Measurements from ENCODE around the gene PKNOX2. TPM values are rescaled to one million over a fixed set of nuclear protein-coding genes. Genes with fewer than 3 reads are reported as not detected.

PKNOX2 gene
- total and polyA plus RNA-seq, 9 donors = 10.6 to 42.3 (median 30.0) TPM

DNA sequence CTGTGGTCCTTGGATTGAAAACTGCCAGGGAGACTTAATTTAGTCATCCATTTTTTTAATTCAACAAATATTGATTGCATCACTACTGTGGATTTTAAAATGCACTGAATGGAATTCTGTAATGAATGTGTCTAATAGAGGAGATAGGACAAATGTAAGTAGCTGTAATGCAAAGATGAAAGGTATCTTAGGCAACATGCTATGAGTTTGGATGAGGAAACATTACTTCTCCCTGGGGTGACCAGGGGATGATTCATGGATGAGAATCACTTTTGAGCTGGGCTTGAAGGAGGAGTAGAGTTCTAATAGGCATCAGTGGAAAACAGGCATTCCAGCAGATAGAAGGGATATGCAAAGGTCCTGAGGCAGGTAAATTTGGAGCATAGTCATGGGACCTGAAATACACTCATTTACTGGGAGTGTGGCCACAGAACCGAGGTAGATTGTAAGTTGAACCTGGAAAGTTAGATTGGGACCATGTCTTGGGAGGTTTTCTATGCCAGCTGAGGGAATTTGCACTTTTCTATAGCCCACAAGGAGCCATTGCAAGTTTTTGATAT, 43.4 kb downstream of the PKNOX2 start:
- H3K4me3 ChIP-seq = no peak overlapping the region
- no peaks in the 10 kb centered on the region for H3K9me3 ChIP-seq
- DNase-seq = no peak
- no peaks in the 10 kb centered on the region for H3K27me3 ChIP-seq
- H3K27ac ChIP-seq = no peak overlapping the region
- intact Hi-C loops (cut with DNase I) = no loop called here
- TF ChIP-seq POLR2A (IDR thresholded peaks at IDR 0.05) = no peak
- H3K36me3 ChIP-seq = no peaks in the 10 kb centered on the region
- peaks cover 4% of the 10 kb centered on the region for H3K4me1 ChIP-seq (ENCODE audit: insufficient read depth)
- WGBS, 3 donors = 0 to 75% (median 75%) methylated on average over 1 of the region's 1 CpG

DNA sequence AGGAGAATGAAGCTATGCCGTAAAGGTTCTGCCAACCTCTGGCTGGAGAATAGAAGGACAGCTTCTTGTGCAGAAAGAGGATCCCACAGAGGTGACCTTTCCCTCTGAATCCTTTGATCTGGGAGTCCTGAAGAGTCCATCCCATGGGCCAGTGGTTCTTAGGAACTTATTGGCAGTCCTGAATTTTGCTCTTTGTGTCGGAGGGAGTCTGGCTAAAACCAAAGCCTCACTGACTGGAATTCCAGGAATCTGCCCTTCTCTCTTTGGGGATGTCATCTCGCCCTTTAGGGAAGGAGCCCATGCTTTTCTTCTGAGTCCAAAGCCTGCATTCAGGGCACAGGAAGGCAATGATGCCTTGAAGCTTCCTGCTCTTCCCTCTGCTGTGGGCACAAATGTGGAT, 45.5 kb downstream of the PKNOX2 start:
- Histone ChIP-seq H3K27ac (no peak overlapping the region), H3K4me3 (no peak overlapping the region), H3K27me3 (no peaks in the 10 kb centered on the region), H3K9me3 (no peaks in the 10 kb centered on the region), H3K4me1 (ENCODE audit: insufficient read depth) (peaks cover 5% of the 10 kb centered on the region), H3K36me3 (no peaks in the 10 kb centered on the region)
- no peak for DNase-seq
- TF ChIP-seq, protein P1, sequence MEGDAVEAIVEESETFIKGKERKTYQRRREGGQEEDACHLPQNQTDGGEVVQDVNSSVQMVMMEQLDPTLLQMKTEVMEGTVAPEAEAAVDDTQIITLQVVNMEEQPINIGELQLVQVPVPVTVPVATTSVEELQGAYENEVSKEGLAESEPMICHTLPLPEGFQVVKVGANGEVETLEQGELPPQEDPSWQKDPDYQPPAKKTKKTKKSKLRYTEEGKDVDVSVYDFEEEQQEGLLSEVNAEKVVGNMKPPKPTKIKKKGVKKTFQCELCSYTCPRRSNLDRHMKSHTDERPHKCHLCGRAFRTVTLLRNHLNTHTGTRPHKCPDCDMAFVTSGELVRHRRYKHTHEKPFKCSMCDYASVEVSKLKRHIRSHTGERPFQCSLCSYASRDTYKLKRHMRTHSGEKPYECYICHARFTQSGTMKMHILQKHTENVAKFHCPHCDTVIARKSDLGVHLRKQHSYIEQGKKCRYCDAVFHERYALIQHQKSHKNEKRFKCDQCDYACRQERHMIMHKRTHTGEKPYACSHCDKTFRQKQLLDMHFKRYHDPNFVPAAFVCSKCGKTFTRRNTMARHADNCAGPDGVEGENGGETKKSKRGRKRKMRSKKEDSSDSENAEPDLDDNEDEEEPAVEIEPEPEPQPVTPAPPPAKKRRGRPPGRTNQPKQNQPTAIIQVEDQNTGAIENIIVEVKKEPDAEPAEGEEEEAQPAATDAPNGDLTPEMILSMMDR (IDR thresholded peaks at IDR 0.05) = no peak
- TF ChIP-seq EP300 (IDR thresholded peaks at IDR 0.05) = no peak
- TF ChIP-seq POLR2A (IDR thresholded peaks at IDR 0.05) = no peak
- 37 to 41% (median 40%) methylated on average over 3 of the region's 3 CpGs for WGBS, 3 donors
- intact Hi-C loops (cut with DNase I) = loop anchor here in 1 of 4 donors (5.0 kb wide), 1 partner anchor 48 kb away; the partner anchor contains the start of gene PKNOX2

DNA sequence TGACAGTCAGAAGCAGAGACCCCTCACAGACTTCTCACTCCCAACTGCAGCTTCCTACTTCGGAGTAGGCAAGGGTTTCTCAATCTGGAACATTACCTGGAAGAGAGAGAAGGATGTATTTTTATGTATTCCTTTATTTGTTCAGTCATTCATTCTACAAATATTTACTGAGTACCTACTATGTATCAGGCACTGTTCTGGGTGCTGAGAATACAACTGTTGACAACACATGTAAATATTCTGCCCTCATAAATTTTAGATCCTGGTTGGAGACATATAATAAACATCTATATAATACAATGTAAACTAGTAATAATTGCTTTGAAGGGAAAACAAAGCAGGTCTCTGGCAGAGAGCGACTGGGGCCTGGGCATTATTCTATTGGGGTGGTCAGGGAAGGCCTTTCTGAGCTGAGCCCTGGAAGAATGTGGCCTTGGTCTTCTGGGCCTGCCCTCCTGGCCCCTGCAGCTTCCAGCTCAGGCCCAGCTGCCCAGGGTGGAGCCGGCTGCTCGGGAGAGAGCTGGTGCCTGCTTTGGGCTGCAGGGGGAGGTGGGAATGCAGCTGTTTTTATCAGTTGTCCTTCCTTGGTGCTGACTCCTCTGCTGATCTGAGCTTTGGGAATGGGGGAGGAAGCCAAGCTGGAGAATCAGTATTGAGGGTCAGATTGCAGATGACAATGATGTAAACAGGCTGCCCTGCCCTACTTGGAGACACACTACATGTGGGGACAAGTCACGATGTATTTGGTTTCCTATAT, 46.8 kb downstream of the PKNOX2 start:
- H3K36me3 ChIP-seq = no peaks in the 10 kb centered on the region
- TF ChIP-seq EP300 (IDR thresholded peaks at IDR 0.05) = no peak
- TF ChIP-seq POLR2A (IDR thresholded peaks at IDR 0.05) = no peak
- TF ChIP-seq, protein P1 (IDR thresholded peaks at IDR 0.05) = no peak
- H3K27me3 ChIP-seq = no peaks in the 10 kb centered on the region
- intact Hi-C loops (cut with DNase I) = loop anchor here in 1 of 4 donors (5.0 kb wide), 1 partner anchor 49 kb away; the partner anchor contains the start of gene PKNOX2
- H3K4me1 ChIP-seq (ENCODE audit: insufficient read depth) = peaks cover 16% of the 10 kb centered on the region
- H3K4me3 ChIP-seq = no peak overlapping the region
- peak overlapping the region in 1 of 2 donors; percentile 12 for H3K27ac ChIP-seq
- peak in 3 of 5 donors; percentile 30 to 61 (median 46) for DNase-seq
- no peaks in the 10 kb centered on the region for H3K9me3 ChIP-seq
- 27 to 43% (median 29%) methylated on average over 5 of the region's 5 CpGs for WGBS, 3 donors

DNA sequence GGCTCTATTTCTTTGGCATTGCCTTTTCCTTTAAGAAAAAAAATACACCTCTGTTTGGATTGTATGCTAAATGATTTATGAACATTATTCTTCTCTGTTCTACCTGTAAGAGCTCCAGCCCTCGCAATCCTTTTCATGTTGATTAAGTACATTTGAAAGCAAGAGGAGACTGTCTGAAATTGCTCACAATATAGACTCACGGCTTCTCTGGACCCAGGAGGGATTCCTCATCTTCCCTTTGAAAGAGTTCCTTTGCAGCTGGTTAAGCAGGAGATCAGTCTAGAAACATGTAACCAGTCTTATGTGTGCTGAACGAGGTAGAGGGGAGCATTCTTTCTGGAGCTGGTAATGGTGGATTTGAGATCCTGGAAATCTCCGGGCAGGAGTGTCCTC, 47.4 kb downstream of the PKNOX2 start:
- DNase-seq = no peak
- Histone ChIP-seq H3K27ac (peak overlapping the region in 1 of 2 donors; percentile 12), H3K4me1 (ENCODE audit: insufficient read depth) (peaks cover 22% of the 10 kb centered on the region), H3K36me3 (no peaks in the 10 kb centered on the region), H3K9me3 (no peaks in the 10 kb centered on the region), H3K27me3 (no peaks in the 10 kb centered on the region), H3K4me3 (no peak overlapping the region)
- WGBS, 3 donors = 27 to 43% (median 41%) methylated on average over 4 of the region's 4 CpGs
- TF ChIP-seq, protein P1 (IDR thresholded peaks at IDR 0.05) = no peak
- TF ChIP-seq EP300 (IDR thresholded peaks at IDR 0.05) = no peak
- no peak for TF ChIP-seq POLR2A (IDR thresholded peaks at IDR 0.05)
- intact Hi-C loops (cut with DNase I) = loop anchor here in 1 of 4 donors (5.0 kb wide), 1 partner anchor 50 kb away; the partner anchor contains the start of gene PKNOX2

Measured in ovary (tissue), 9 donors.